ENCODE data around the gene BUB1. TPM values are rescaled to one million over a fixed set of nuclear protein-coding genes. Genes with fewer than 3 reads are reported as not detected.
A peak's percentile ranks its signal among the peaks of the same experiment; 100 is the strongest.

BUB1 gene
- total RNA-seq (2014; rRNA removed; shearing (Covaris generic); ENCODE audit: low replicate concordance) = 54.3 and 87.3 TPM in 2 replicates

DNA sequence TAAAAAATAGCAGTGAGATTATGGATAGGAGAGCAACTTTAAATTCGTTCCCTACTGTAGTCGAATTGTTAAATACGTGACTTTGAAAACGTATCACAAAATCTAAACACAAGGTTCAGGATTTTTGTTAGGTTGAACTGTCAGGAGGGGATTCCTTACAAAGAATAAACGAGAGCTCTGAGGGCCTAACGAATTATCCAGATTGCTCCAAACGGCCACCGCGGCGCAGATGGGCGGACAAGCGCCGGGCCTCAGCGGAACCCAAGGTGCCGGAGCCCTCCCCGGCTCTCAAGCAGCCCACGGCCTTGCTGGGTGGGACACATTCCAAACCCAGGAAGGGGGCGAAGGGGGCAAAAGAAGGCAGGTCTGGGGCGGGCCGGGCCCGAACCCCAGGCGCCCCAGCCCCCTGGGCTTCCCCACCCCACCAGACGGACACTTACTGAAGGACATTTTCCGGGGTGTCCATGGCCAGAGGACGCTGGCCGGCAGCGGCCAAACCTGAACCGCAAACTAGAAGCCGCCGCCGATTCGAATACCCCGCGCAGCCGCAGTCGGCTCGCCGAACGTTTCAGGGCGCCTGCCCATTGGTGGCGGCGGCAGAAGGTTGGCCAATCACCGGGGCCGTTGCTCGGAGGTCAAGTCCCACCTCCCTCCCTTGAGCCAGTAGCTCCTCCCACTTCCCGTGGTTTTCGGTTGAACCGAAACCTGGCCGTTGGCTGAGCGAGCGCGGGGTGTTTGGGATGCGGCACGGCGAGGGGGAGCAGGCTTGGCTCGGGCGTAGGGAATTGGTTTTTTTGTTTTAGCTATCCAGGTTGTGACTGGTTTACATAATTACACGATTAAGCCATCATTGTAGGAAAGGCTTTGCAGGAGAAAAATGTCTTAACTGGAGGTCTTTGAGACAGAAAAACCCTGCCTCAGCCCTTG is at the start of gene BUB1:
Gene BUB1 (minus strand): TSS at position 534 of the 927 bp plus-strand sequence. CDS start 68 bp downstream, at position 466.
- peak; percentile 97 for DNase-seq
- Histone ChIP-seq H3K4me3 (peak within 1 kb of the TSS; percentile 86), H3K36me3 (peaks cover 15% of the 10 kb centered on the region), H3K27me3 (no peaks in the 10 kb centered on the region), H3K9me3 (no peaks in the 10 kb centered on the region)

DNA sequence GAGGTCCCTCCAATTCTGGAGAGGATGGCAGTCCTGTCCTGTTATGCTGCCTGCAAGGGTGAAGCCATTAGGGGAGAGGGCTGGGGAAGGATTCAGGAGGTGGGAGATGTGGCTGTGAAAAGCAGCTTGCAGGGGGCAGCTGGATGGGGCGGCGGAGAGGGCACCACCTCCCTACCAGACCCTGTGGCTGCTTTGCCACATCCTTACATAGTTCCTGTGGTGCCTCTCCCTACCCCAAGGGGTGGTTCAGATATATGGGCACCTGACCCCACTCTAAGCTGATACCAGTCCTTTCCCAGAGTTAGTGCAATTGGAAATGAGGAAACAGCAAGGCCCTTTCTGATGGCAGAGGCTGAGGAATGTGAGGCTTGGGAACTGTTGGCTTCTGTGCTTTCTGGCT is 48.4 kb upstream of the BUB1 start:
- H3K27me3 ChIP-seq = peaks cover 14% of the 10 kb centered on the region

DNA sequence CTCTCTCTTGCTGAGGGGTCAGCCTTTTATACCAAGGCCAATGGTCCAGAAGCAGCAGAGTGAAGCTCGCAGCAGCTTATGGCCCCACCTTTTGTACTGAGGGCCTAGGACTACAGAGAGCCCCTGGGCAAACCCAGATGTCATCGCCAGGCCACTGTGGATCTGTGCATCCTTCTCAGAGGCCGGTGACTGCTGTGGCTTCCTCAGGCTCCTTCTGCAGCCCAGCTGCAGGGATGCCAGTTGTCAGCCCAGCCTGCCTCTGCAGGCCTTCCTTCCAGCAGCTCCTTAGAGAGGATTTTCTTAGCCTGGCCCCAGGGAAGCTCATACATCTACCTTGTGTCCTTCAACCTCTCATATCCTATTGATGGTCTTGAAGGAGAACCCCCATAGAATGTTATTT is 48.0 kb upstream of the BUB1 start:
- Histone ChIP-seq H3K9me3 (no peaks in the 10 kb centered on the region), H3K27me3 (peaks cover 12% of the 10 kb centered on the region), H3K36me3 (no peaks in the 10 kb centered on the region), H3K4me3 (no peak overlapping the region)
- DNase-seq = no peak

More for the DNA sequence above, 48.4 kb upstream of the BUB1 start:
- no peak for DNase-seq
- Histone ChIP-seq H3K4me3 (no peak overlapping the region), H3K9me3 (no peaks in the 10 kb centered on the region), H3K36me3 (no peaks in the 10 kb centered on the region)

DNA sequence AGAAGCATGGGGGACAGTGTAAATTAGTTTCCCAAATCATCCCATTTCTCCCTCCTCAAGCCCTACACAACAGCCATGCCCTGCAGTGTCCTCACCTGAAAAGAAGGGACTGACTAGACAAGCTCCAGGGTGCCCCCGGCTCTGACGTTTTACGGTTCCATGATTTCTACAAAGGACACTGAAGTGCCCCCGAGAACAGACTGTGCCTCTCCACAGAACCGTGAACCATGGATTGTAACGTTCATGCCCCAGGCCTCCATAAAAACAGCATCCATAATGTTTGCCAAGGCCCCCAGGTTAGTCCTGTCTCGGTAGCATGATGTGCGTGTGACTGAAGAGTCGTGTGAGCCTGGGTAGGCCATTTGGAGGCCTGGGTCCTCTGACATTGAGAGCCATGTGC is 47.5 kb upstream of the BUB1 start:
- DNase-seq = no peak
- Histone ChIP-seq H3K4me3 (no peak overlapping the region), H3K9me3 (no peaks in the 10 kb centered on the region), H3K27me3 (peaks cover 12% of the 10 kb centered on the region), H3K36me3 (no peaks in the 10 kb centered on the region)

DNA sequence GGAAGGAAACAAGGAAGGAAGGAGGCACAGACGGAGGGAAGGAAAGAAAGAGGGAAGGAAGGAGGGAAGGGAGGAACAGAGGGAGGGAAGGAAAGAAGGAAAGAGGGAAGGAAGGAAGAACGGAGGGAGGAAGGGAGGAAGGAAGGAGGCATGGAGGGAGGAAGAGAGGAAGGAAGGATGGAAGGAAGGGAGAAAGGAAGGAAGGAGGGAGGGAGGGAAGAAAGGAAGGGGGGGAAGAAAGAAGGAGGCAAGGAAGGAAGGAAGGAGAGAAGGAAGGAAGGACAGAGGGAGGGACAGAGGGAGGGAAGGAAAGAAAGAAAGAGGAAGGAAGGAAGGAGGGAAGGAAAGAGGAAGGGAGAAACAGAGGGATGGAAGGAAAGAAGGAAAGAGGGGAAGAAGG is 47.0 kb upstream of the BUB1 start:
- Histone ChIP-seq H3K27me3 (peaks cover 12% of the 10 kb centered on the region), H3K36me3 (no peaks in the 10 kb centered on the region), H3K9me3 (no peaks in the 10 kb centered on the region), H3K4me3 (no peak overlapping the region)
- no peak for DNase-seq

DNA sequence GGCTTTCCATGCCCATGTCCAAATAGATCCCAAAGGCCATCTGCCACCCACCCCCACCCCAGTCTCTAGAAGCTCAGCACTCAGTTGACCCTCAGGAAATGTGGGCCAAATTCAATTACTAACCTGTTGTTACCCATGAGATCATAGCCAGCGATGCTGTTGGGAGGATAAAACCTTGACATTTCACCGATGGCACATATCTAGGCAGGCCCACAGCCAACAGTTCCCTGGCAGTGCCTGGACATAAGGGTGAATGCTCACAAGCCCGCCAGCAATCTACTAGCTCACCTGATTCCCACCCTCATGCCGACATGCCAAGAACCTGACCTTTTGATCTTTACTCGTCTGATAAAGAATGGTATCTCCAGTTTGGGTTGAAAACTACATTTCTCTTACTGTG is 42.7 kb upstream of the BUB1 start:
- no peak for DNase-seq
- H3K4me3 ChIP-seq = no peak overlapping the region
- no peaks in the 10 kb centered on the region for H3K36me3 ChIP-seq
- H3K9me3 ChIP-seq = no peaks in the 10 kb centered on the region
- H3K27me3 ChIP-seq = peaks cover 7% of the 10 kb centered on the region

DNA sequence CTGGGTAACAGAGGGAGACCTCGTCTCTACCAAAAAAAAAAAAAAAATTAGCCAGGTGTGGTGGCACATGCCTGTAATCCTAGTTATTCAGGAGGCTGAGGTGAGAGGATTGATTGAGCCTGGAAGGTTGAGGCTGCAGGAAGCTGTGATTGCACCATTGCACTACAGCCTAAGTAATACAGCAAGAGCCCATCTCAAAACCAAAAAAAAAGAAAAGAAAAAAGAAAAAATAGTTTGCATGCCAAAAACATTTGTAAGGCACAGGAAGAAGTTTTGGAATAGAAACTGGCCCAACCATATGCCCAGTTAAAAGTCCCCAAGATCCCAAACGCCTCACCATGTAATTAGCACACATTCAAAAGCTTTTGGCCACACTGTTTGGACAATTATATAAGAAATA is 41.1 kb upstream of the BUB1 start:
- DNase-seq = no peak

DNA sequence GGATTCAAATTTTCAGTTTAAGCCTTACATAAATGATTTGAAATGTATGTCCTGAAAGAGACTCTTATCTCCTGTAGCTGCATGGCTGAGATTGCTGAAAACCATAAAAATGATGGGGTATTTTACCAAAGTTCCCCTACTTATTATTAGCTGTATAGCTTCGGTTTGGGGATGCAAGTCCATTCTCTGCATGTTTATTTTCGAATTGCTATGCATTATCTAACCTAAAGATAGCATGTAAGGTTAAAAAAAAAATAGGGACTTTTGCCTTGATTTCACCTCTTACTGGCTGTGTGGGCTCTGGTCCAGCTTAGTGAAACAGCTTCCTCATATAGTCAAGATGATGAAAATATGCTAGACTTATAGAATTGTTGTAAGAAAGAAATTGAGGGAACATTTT is 40.5 kb upstream of the BUB1 start:
- no peak for DNase-seq
- H3K27me3 ChIP-seq = peaks cover 2% of the 10 kb centered on the region
- H3K36me3 ChIP-seq = no peaks in the 10 kb centered on the region
- H3K4me3 ChIP-seq = no peak overlapping the region
- no peaks in the 10 kb centered on the region for H3K9me3 ChIP-seq

More for the DNA sequence above, 41.1 kb upstream of the BUB1 start:
- Histone ChIP-seq H3K9me3 (no peaks in the 10 kb centered on the region), H3K4me3 (no peak overlapping the region), H3K36me3 (no peaks in the 10 kb centered on the region), H3K27me3 (peaks cover 7% of the 10 kb centered on the region)

DNA sequence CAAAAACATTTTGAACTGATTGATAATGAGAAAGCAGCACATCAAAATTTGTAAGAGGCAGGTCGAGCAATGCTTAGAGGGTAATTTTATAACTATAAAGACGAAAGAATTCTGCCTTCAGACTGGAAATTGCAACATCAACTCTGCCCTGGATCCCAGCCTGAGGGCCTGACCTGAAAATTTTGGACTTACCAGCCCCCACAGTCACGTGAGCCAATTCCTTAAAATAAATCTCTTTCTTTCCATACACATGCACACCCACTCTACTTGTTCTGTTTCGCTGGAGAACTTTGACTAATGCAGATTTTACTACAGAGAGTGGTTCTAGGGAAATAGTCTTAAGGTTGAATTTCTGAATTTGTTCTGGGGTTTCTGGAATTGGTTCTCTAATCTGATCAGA is 39.9 kb upstream of the BUB1 start:
- no peak for DNase-seq
- H3K27me3 ChIP-seq = no peaks in the 10 kb centered on the region; the same call in none of the 2 replicates
- no peak overlapping the region for H3K4me3 ChIP-seq
- no peaks in the 10 kb centered on the region for H3K36me3 ChIP-seq
- no peaks in the 10 kb centered on the region for H3K9me3 ChIP-seq

DNA sequence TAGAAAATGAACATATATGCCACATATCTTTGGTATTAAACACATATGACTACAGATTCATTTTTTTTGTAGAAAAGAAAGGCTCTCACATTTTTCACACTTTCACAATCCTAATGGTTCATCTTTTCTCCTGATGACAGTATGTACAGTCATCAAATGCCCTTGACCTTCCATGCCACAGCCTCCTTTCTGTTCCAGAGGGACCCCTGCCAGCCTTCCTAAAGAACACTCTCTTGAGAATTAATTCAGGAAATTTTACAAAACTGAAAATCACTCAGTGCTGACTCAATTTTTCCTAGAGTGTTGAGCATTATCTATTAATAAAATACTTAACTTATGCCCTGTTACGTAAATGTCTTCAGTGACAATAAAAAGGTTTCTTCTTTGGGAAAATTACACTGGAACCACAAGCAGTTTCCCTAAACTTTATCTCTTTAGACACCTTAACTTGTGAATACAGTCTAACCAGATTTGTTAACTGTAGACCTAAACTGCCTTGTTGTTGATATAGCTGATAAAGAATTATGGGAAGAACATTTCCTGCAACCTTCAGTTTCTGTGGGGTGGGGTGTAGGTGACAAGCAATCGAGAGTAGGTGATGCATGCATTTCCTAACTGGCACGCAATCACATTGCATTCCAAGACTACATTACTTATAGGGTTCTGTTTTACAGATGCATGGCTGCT is 39.2 kb upstream of the BUB1 start:
- Histone ChIP-seq H3K27me3 (no peaks in the 10 kb centered on the region; the same call in none of the 2 replicates), H3K36me3 (no peaks in the 10 kb centered on the region), H3K4me3 (no peak overlapping the region), H3K9me3 (no peaks in the 10 kb centered on the region)
- DNase-seq = peak; percentile 70

DNA sequence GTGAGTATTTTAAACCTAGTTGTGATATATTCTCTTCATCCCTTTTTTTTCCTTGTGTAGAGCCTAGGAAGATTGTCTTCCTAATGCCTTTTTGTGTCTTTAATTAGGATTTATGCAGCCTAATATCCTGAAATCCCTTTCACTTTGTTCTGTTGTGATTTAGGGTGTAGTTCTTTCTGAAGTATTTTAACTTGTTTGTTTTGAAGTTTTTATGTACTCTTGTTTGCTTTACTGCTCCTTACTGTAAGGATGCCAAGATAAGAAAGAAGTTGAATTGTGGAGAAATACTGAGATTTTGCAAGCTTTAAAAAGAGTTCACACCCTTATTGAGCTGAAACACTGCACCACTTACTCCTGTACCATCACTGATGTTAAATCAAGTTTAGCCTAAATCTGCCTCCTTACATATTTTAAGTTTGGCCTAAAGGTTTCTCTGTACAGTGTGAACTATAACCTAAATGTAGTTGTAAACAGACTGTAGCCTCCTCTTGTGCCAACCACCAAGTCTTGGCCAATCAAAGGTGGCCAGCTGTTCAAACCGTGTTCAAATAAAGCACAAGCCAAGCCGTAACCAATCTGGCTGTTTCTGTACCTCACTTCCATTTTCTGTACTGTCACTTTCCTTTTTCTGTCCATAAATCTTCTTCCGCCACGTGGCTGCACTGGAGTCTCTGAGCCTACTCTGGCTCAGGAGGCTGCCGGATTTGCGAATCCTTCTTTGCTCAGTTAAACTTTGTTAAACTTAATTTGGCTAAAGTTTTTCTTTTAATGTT is 36.8 kb upstream of the BUB1 start:
- no peak for DNase-seq
- Histone ChIP-seq H3K27me3 (peaks cover 11% of the 10 kb centered on the region), H3K9me3 (no peaks in the 10 kb centered on the region), H3K4me3 (no peak overlapping the region), H3K36me3 (no peaks in the 10 kb centered on the region)

DNA sequence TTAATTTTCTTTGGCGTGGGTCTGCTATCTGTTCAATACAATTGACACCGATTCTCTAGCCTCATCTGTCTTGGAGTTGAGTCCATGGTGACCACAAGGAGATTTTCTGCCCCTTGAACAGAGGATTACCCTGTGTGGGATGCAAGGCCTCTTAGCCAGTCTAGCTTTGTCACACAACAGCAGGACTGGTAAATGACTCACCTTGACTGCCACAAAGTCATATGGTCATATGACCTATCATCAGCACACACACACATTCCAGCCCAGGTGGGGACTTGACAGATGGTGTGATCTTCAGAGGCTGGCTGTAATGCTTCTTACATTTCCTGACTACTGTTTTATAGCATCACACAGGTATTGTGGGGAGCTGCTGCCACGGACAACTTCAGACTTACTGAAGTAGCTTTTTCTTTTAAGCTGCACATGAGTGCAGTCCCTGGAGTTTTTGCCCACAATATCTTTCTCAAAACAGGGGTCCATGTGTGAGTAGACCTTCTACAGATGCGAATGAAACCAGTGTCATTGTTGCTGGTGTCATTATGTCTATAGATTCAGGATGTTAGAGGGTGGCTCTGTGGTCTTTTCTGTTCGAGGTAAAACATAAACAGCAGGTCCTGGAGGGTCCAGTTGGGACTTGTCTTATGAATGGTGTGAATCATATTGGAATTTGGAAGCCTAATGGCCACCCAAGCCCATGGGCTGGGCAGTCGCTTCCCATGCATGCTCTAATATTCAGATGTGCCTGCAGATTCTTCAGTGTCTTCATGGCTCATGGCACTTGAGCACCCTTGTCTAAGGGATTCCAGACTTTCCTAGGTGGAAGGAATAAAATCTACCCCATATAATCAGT is 35.9 kb upstream of the BUB1 start:
- Histone ChIP-seq H3K36me3 (no peaks in the 10 kb centered on the region), H3K27me3 (peaks cover 14% of the 10 kb centered on the region), H3K9me3 (no peaks in the 10 kb centered on the region), H3K4me3 (no peak overlapping the region)
- no peak for DNase-seq

DNA sequence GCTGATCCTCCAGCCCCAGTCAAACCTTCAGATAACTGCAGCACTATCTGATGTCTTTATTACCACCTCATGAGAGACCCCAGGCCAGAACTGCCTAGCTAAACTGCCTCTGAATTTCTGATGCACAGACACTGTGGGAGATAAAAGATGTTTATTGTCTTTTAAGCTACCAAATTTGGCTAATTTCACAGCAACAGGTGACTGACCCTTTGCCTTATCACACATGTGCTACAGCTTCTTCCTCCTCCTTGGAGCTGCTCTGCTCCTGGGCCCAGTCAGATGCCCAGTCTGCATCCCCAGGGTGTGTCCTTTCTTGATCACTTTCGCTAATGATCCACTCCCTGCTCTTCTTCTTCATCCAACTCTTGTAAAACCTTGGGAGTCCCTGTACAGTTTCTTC is 34.9 kb upstream of the BUB1 start:
- no peak for DNase-seq
- H3K9me3 ChIP-seq = no peaks in the 10 kb centered on the region
- H3K4me3 ChIP-seq = no peak overlapping the region
- H3K27me3 ChIP-seq = peaks cover 20% of the 10 kb centered on the region
- no peaks in the 10 kb centered on the region for H3K36me3 ChIP-seq

DNA sequence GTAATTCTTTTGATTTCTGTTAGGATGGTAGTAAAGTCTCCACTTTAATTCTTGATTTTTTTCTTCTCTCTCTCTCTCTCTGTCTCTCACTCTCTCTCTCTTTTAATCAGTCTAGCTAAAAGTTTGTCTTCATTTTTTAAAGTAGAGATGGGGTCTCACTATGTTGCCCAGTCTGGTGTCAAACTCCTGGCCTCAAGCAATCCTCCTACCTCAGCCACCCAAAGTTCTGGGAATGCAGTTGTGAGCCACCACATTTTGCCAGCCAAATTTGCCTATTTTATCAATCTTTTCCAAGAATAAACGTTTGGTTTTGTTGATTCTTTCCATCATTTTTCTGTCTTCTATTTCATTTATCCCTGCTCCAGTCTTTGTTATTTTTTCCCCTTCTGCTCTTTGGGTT is 30.6 kb upstream of the BUB1 start:
- no peak for DNase-seq
- Histone ChIP-seq H3K27me3 (peaks cover 53% of the 10 kb centered on the region), H3K4me3 (no peak overlapping the region), H3K36me3 (no peaks in the 10 kb centered on the region), H3K9me3 (no peaks in the 10 kb centered on the region)

DNA sequence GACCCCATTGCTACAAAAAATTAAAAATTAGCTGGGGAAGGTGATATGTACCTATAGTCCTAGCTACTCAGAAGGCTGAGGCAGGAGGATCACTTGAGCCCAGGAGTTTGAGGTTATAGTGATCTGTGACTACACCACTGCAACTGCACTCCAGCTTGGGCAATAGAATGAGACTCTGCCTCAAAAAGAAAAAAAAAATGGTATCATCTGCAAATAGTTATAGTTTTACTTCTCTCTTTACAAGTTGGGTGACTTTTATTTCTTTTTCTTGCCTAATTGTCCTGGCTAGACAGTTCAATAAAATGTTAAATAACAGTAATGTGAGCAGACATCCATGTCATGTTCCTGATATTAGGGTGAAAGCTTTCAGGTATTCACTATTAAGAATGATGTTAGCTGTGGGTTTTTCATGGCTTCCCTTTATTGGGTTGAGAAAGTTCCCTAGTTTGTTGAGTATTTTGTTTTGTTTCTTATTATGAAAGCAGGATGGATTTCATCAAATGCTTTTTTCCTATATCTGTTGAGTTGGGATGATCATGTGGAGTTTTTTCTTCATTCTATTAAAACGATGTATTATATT is 29.6 kb upstream of the BUB1 start:
- peaks cover 62% of the 10 kb centered on the region for H3K27me3 ChIP-seq
- no peak for DNase-seq
- H3K4me3 ChIP-seq = no peak overlapping the region
- H3K36me3 ChIP-seq = no peaks in the 10 kb centered on the region
- no peaks in the 10 kb centered on the region for H3K9me3 ChIP-seq
